ENCODE results near the gene NOL9. TPM values are rescaled to one million over a fixed set of nuclear protein-coding genes. Genes with fewer than 3 reads are reported as not detected.

The NOL9 gene
- total and polyA plus RNA-seq, 8 donors = 2.7 to 150 (median 23.5) TPM

GRCh38 chr1:6506210-6507036 lies 47.9 kb downstream of the NOL9 start:
- H3K27me3 ChIP-seq = peaks cover 0 to 59% (median 7%) of the 10 kb centered on the region in 3 donors
- H3K4me3 ChIP-seq = no peak overlapping the region
- intact Hi-C loops (cut with DNase I; ENCODE audit: low total_unique reads) = no loop called here
- no peaks in the 10 kb centered on the region for H3K9me3 ChIP-seq
- peak in 1 of 2 donors; percentile 5 for DNase-seq
- 69 to 77% (median 72%) methylated on average over 20 to 31 of the region's 31 CpGs for WGBS, 5 donors
- H3K27ac ChIP-seq = no peak overlapping the region
- H3K36me3 ChIP-seq = no peaks in the 10 kb centered on the region
- no peak for TF ChIP-seq EP300 (IDR thresholded peaks at IDR 0.05)
- TF ChIP-seq CTCF (IDR thresholded peaks at IDR 0.05) = no peak
- no peak for TF ChIP-seq POLR2A (IDR thresholded peaks at IDR 0.05)
- TF ChIP-seq POLR2AphosphoS5 (IDR thresholded peaks at IDR 0.05) = no peak
- H3K4me1 ChIP-seq = peaks cover 4 to 13% (median 6%) of the 10 kb centered on the region in 4 donors

- WGBS, 5 donors = 80 to 89% (median 83%) methylated on average over 20 to 31 of the region's 31 CpGs
These were observed 48.7 kb downstream of the NOL9 start for GRCh38 chr1:6505367-6506209.

GRCh38 chr1:6504887-6505286 lies 49.4 kb downstream of the NOL9 start:
- H3K4me3 ChIP-seq = no peak overlapping the region

More at GRCh38 chr1:6505367-6506209, 48.7 kb downstream of the NOL9 start:
- peaks cover 0 to 59% (median 7%) of the 10 kb centered on the region in 3 donors for H3K27me3 ChIP-seq
- TF ChIP-seq CTCF (IDR thresholded peaks at IDR 0.05) (no peak), EP300 (IDR thresholded peaks at IDR 0.05) (no peak), POLR2A (IDR thresholded peaks at IDR 0.05) (no peak), POLR2AphosphoS5 (IDR thresholded peaks at IDR 0.05) (no peak)
- H3K9me3 ChIP-seq = no peaks in the 10 kb centered on the region
- H3K4me1 ChIP-seq = peaks cover 4 to 13% (median 6%) of the 10 kb centered on the region in 4 donors
- intact Hi-C loops (cut with DNase I; ENCODE audit: low total_unique reads) = no loop called here
- no peaks in the 10 kb centered on the region for H3K36me3 ChIP-seq
- no peak overlapping the region for H3K27ac ChIP-seq
- H3K4me3 ChIP-seq = no peak overlapping the region
- DNase-seq = peak in 1 of 2 donors; percentile 3

More at GRCh38 chr1:6504887-6505286, 49.4 kb downstream of the NOL9 start:
- WGBS, 5 donors = 89 to 96% (median 92%) methylated on average over 6 to 15 of the region's 15 CpGs
- no peak overlapping the region for H3K27ac ChIP-seq
- no peaks in the 10 kb centered on the region for H3K9me3 ChIP-seq
- no peaks in the 10 kb centered on the region for H3K36me3 ChIP-seq
- peak in 1 of 2 donors; percentile 0 for DNase-seq
- TF ChIP-seq CTCF (IDR thresholded peaks at IDR 0.05) (no peak), POLR2AphosphoS5 (IDR thresholded peaks at IDR 0.05) (no peak), POLR2A (IDR thresholded peaks at IDR 0.05) (no peak), EP300 (IDR thresholded peaks at IDR 0.05) (no peak)
- peaks cover 4 to 13% (median 6%) of the 10 kb centered on the region in 4 donors for H3K4me1 ChIP-seq
- H3K27me3 ChIP-seq = peaks cover 0 to 59% (median 7%) of the 10 kb centered on the region in 3 donors
- intact Hi-C loops (cut with DNase I; ENCODE audit: low total_unique reads) = no loop called here

Measured in stomach (tissue), 9 donors.